ENCODE results near the gene ZNF701. TPM values are rescaled to one million over a fixed set of nuclear protein-coding genes. Genes with fewer than 3 reads are reported as not detected.

ZNF701 gene
- 3.8 and 7.4 TPM in 2 replicates for polyA plus RNA-seq (2012; rRNA removed)
- 3.9 and 4.1 TPM in 2 replicates for polyA plus RNA-seq (2012; cell fraction: cytosol; rRNA removed)
- 6.6 and 11.9 TPM in 2 replicates for polyA plus RNA-seq (2012; cell fraction: nucleus; rRNA removed)

DNA sequence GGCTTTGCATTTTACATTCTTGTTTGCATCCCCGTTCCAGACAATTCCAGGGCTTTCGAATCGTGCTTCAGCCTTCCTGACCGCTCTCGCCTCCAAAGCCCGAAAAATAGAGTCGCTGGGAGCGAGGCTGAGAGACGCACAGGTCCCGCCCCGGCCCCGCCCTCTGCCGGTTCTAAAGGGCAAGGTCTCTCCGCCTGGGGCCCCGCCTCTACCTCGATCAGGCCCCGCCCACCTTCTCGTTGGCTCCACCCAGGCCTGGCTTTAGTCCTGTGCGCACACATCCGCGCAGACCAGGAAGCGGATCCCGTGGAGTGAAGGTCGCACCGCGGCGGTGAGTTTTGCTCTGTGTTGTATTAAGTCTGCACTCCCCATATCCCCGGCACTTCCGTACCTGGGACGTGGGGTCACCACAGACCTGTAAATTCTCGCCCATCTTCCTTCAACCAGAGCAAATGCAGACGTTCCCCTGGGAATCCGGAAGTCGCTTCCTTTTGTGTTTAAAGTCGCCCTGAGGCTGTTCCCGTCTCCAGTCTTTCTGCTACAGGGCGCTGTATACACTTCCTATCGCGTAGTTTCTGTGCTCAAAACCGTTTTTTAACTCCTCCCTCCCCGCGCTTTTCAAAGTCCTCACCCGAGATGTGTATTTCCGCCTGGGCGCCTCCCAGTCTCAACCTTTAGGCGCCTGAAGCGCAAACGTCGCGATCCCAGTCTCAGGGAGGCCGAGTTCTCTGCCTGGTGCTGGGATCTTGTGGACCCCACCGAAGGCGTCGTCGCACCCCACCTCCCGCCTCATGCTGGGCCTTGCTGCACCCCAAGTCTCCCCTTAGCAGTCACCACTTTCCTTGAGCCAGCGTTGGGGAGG is at the start of gene ZNF701:
ZNF701 (plus strand) TSS at position 288 of the 862 bp plus-strand sequence. CDS start 3,861 bp downstream, outside the sequence.
- H3K27ac ChIP-seq (ENCODE audit: low read depth in 2 of 2, low read length in 1 of 2) = peak within 1 kb of the TSS; percentile 76 to 78
- H2AFZ ChIP-seq (ENCODE audit: low read depth) = peak within 1 kb of the TSS; percentile 89
- H3K4me1 ChIP-seq (ENCODE audit: control insufficient read depth in 1 of 2, insufficient read depth in 2 of 2, low read depth in 1 of 2, low read length in 1 of 2) = peaks cover 0 to 3% of the 10 kb centered on the region in 2 experiments; a peak in 1 of 4 replicates
- H3K9ac ChIP-seq = peak within 1 kb of the TSS; percentile 85
- ChIA-PET CTCF (no interaction called here), POLR2A (no interaction called here)
- peaks cover 5 to 34% of the 10 kb centered on the region in 2 experiments for H3K36me3 ChIP-seq (replicated peaks in 1 of 2; ENCODE audit: control insufficient read depth in 1 of 2, insufficient read depth in 2 of 2, low read length in 1 of 2)
- H3F3A ChIP-seq (replicated peaks; ENCODE audit: insufficient read depth) = peaks cover 10% of the 10 kb centered on the region
- H3K4me2 ChIP-seq = peak within 1 kb of the TSS; percentile 87
- no peaks in the 10 kb centered on the region for H4K20me1 ChIP-seq (ENCODE audit: insufficient read depth)
- TF ChIP-seq EP300 (IDR thresholded peaks at IDR 0.05; ENCODE audit: borderline replicate concordance in 1 of 2, low read depth in 1 of 2, low read length in 1 of 2) (peak in 1 of 2 experiments; percentile 53; a peak in 1 of 4 replicates), SIN3A (IDR thresholded peaks at IDR 0.05; ENCODE audit: borderline replicate concordance, low read depth, low read length) (peak; percentile 66; the same call in 1 of the 2 replicates), RXRA (IDR thresholded peaks at IDR 0.05; ENCODE audit: borderline replicate concordance, low read depth) (no peak), CTCF (IDR thresholded peaks at IDR 0.05) (peak; percentile 22), RCOR1 (IDR thresholded peaks at IDR 0.05; ENCODE audit: low read length) (no peak), NRF1 (IDR thresholded peaks at IDR 0.05; ENCODE audit: low read depth, low read length) (peak; percentile 87), FOXM1 (IDR thresholded peaks at IDR 0.05; ENCODE audit: low read depth) (peak; percentile 48; the same call in 1 of the 2 replicates), ELF1 (IDR thresholded peaks at IDR 0.05) (peak; percentile 99), RFX5 (IDR thresholded peaks at IDR 0.05; ENCODE audit: low read length) (no peak), MXI1 (IDR thresholded peaks at IDR 0.05; ENCODE audit: low read depth, low read length) (peak; percentile 64), GABPA (IDR thresholded peaks at IDR 0.05; ENCODE audit: low read depth) (peak; percentile 56), REST (IDR thresholded peaks at IDR 0.05; ENCODE audit: low read depth, low read length) (no peak), YY1 (IDR thresholded peaks at IDR 0.05; ENCODE audit: low read depth) (no peak), ZBTB33 (IDR thresholded peaks at IDR 0.05; ENCODE audit: borderline replicate concordance, low read depth) (peak; percentile 89), POLR2AphosphoS5 (IDR thresholded peaks at IDR 0.05; ENCODE audit: low read depth, low read length) (peak; percentile 98), TAF1 (IDR thresholded peaks at IDR 0.05; ENCODE audit: borderline replicate concordance, low read depth, low read length) (peak; percentile 74; the same call in 1 of the 2 replicates)
- TF ChIP-seq, protein P1, sequence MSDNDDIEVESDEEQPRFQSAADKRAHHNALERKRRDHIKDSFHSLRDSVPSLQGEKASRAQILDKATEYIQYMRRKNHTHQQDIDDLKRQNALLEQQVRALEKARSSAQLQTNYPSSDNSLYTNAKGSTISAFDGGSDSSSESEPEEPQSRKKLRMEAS (IDR thresholded peaks at IDR 0.05; ENCODE audit: low read depth) = peak; percentile 45; the same call in 1 of the 2 replicates
- no peaks in the 10 kb centered on the region for H3K9me3 ChIP-seq
- H3K79me2 ChIP-seq (ENCODE audit: insufficient read depth) = peaks cover 24% of the 10 kb centered on the region
- DNase-seq = peak; percentile 92
- WGBS (ENCODE audit: low lambda C conversion rate) = 5% methylated on average over 53 of the region's 57 CpGs
- H3K9me2 ChIP-seq = no peaks in the 10 kb centered on the region
- H3K4me3 ChIP-seq (ENCODE audit: low read depth in 2 of 2, low read length in 1 of 2) = peak within 1 kb of the TSS; percentile 75 to 86
- H3K27me3 ChIP-seq (ENCODE audit: insufficient read depth) = no peaks in the 10 kb centered on the region

All from SK-N-SH (cell line).